ENCODE results near the gene LHFPL2. TPM values are rescaled to one million over a fixed set of nuclear protein-coding genes. Genes with fewer than 3 reads are reported as not detected.

Gene LHFPL2
- total RNA-seq, 2 experiments from 2014 or later: 0.19 to 0.25 TPM

DNA sequence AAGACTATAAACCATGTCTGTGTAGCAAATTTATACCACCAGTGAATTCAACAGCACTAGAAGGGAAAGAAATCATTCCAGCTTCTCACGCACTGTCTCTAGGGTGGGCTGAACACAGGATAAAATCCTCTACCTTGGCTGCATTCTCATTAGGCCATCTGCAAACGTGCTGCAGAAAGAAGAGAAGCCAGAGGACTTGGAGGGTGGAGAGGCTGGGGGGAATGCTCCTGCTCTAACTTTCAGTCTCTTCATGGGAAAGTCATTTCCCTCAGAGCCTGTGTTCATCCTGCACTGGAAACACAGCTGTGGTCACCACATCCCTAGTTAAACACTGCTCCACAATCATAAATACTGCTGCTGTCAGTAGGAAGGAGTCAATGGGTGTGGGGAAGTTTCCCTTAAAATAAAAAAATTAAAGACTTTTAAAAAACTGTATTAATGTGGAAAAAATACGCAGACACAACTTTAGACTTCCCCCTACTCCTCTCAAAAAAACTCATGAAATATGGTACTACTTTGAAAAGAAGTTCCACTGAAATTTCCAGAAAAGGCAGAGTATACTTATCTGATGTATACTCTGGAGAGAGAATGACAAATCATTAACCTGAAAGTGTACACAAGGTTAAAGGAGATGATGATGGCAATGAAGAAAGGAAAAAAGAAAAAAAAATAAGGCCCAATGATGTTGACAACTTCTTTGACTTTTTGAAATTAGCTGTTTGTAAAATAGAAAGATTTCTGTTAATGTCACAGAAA, 46.8 kb downstream of the LHFPL2 start:
- no peak overlapping the region for H3K4me3 ChIP-seq (ENCODE audit: low read length)
- no peak overlapping the region for H3K27ac Mint-ChIP-seq
- no peaks in the 10 kb centered on the region for H3K27me3 ChIP-seq (ENCODE audit: control insufficient read depth in 1 of 2, insufficient read depth in 2 of 2, low read length in 2 of 2)
- H3K27me3 Mint-ChIP-seq: peaks cover 7% of the 10 kb centered on the region
- intact Hi-C loops (cut with DNase I, micrococcal nuclease): no loop called here
- H3K4me3 Mint-ChIP-seq: no peak overlapping the region
- H3K4me1 Mint-ChIP-seq (ENCODE audit: low read depth): no peaks in the 10 kb centered on the region
- no peaks in the 10 kb centered on the region for H3K4me1 ChIP-seq (ENCODE audit: insufficient read depth, low read length)
- TF ChIP-seq, protein P1, sequence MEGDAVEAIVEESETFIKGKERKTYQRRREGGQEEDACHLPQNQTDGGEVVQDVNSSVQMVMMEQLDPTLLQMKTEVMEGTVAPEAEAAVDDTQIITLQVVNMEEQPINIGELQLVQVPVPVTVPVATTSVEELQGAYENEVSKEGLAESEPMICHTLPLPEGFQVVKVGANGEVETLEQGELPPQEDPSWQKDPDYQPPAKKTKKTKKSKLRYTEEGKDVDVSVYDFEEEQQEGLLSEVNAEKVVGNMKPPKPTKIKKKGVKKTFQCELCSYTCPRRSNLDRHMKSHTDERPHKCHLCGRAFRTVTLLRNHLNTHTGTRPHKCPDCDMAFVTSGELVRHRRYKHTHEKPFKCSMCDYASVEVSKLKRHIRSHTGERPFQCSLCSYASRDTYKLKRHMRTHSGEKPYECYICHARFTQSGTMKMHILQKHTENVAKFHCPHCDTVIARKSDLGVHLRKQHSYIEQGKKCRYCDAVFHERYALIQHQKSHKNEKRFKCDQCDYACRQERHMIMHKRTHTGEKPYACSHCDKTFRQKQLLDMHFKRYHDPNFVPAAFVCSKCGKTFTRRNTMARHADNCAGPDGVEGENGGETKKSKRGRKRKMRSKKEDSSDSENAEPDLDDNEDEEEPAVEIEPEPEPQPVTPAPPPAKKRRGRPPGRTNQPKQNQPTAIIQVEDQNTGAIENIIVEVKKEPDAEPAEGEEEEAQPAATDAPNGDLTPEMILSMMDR (IDR thresholded peaks at IDR 0.05): no peak
- no peak overlapping the region for H3K27ac ChIP-seq (ENCODE audit: low read depth in 1 of 2, low read length in 2 of 2)
- no peaks in the 10 kb centered on the region for H3K36me3 ChIP-seq (ENCODE audit: insufficient read depth, low read length)
- no peak for ATAC-seq (ENCODE audit: poor library complexity)
- no peaks in the 10 kb centered on the region for H3K9me3 ChIP-seq (ENCODE audit: control insufficient read depth in 1 of 2, insufficient read depth in 1 of 2, low read length in 2 of 2)
- POLR2A ChIA-PET: interaction anchor here (0.7 kb wide), 1 partner anchor 23 kb away, joined by 3 read pairs; no protein-coding TSS in a partner anchor
- H3K9me3 Mint-ChIP-seq: no peaks in the 10 kb centered on the region
- CTCF ChIA-PET: no interaction called here
- no peak for DNase-seq
- H3K36me3 Mint-ChIP-seq (ENCODE audit: low read depth): no peaks in the 10 kb centered on the region

DNA sequence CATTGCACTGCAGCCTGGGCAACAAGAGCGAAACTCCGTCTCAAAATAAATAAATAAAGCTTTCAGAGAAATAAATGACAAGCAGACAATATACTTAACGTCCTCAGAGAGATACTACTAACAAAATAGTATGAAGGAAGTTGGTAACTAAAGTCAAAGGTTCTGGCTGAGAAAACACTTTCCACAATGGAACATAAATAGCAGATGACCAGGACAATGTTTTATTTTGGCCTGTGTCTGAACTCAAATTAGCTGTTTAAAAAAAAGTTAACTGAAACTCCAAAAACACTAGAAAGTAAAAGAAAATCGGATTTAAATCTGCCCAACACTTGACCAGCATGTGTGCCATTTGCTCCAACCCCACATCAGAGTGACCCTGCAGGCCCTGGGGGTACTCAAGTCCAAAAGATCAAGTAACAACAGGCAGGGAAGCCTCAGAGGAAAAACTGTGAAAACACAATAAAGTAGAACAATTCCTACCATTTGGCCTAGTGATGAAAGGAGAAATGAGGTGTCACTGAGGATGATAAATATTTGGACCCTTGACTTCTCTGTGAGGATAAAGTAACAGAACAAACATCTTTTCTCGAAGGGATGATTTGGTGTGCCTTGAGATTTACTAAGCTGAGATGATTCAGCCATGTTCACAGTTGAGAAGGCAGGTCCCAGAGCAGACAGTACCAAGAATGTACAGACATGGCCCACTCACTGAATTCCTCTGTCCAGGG, 47.7 kb downstream of the LHFPL2 start:
- DNase-seq (no peak), ATAC-seq (ENCODE audit: poor library complexity) (no peak)
- Histone ChIP-seq H3K4me1 (ENCODE audit: insufficient read depth, low read length) (no peaks in the 10 kb centered on the region), H3K27me3 (ENCODE audit: control insufficient read depth in 1 of 2, insufficient read depth in 2 of 2, low read length in 2 of 2) (no peaks in the 10 kb centered on the region), H3K36me3 (ENCODE audit: insufficient read depth, low read length) (no peaks in the 10 kb centered on the region), H3K9me3 (ENCODE audit: control insufficient read depth in 1 of 2, insufficient read depth in 1 of 2, low read length in 2 of 2) (no peaks in the 10 kb centered on the region), H3K27ac (ENCODE audit: low read depth in 1 of 2, low read length in 2 of 2) (no peak overlapping the region), H3K4me3 (ENCODE audit: low read length) (no peak overlapping the region)
- no peaks in the 10 kb centered on the region for H3K9me3 Mint-ChIP-seq
- H3K27ac Mint-ChIP-seq: no peak overlapping the region
- H3K27me3 Mint-ChIP-seq: peaks cover 7% of the 10 kb centered on the region
- TF ChIP-seq, protein P1 (IDR thresholded peaks at IDR 0.05): no peak
- intact Hi-C loops (cut with DNase I, micrococcal nuclease): no loop called here
- no peaks in the 10 kb centered on the region for H3K4me1 Mint-ChIP-seq (ENCODE audit: low read depth)
- CTCF ChIA-PET: no interaction called here
- POLR2A ChIA-PET: interaction anchor here (0.7 kb wide), 1 partner anchor 24 kb away, joined by 3 read pairs; no protein-coding TSS in a partner anchor
- no peak overlapping the region for H3K4me3 Mint-ChIP-seq
- no peaks in the 10 kb centered on the region for H3K36me3 Mint-ChIP-seq (ENCODE audit: low read depth)

DNA sequence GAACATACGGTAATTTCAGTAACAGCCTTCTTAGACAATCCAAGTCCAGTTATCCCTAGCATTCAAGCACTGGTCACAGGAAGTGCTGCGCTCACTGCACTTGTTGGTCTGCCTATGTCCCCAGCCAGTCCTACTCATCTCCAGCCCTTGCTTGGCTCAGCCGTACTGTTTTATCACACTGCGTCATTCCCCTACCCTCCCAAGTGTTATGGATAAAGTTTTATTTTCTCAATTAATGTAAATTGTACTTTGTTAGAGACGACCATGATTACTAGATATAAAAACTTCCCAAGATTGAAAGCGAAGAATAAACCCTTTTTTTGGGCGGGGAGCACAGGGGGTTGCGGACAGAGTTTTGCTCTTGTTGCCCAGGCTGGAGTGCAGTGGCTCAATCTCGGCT, 49.6 kb downstream of the LHFPL2 start:
- TF ChIP-seq, protein P1 (IDR thresholded peaks at IDR 0.05): no peak
- H3K4me1 Mint-ChIP-seq (ENCODE audit: low read depth): no peaks in the 10 kb centered on the region
- no peaks in the 10 kb centered on the region for H3K36me3 Mint-ChIP-seq (ENCODE audit: low read depth)
- H3K27ac Mint-ChIP-seq: no peak overlapping the region
- H3K27me3 ChIP-seq (ENCODE audit: control insufficient read depth in 1 of 2, insufficient read depth in 2 of 2, low read length in 2 of 2): peaks cover 0 to 3% of the 10 kb centered on the region in 2 experiments
- H3K9me3 Mint-ChIP-seq: no peaks in the 10 kb centered on the region
- H3K4me3 ChIP-seq (ENCODE audit: low read length): no peak overlapping the region
- H3K36me3 ChIP-seq (ENCODE audit: insufficient read depth, low read length): no peaks in the 10 kb centered on the region
- DNase-seq: no peak
- no peak overlapping the region for H3K27ac ChIP-seq (ENCODE audit: low read depth in 1 of 2, low read length in 2 of 2)
- intact Hi-C loops (cut with DNase I, micrococcal nuclease): no loop called here
- ChIA-PET POLR2A (no interaction called here), CTCF (no interaction called here)
- no peak overlapping the region for H3K4me3 Mint-ChIP-seq
- no peaks in the 10 kb centered on the region for H3K4me1 ChIP-seq (ENCODE audit: insufficient read depth, low read length)
- peaks cover 13% of the 10 kb centered on the region for H3K27me3 Mint-ChIP-seq
- no peaks in the 10 kb centered on the region for H3K9me3 ChIP-seq (ENCODE audit: control insufficient read depth in 1 of 2, insufficient read depth in 1 of 2, low read length in 2 of 2)
- ATAC-seq (ENCODE audit: poor library complexity): no peak
